NCI-H2081 (cell line): Measurements from ENCODE around the gene SNRPB2.
A peak's percentile ranks its signal among the peaks of the same experiment; 100 is the strongest.

Experiments
- DNase-seq, 2 experiments: peaks; one replicate each; lab custom pipeline; 2025; lab: John Stamatoyannopoulos, UW

The SNRPB2 gene

GRCh38 chr20:16732506-16733152, 2.8 kb downstream of the SNRPB2 start:
- no peak for DNase-seq

- no peak for DNase-seq
Observed at GRCh38 chr20:16740365-16741072, 10.7 kb downstream of the SNRPB2 start.

GRCh38 chr20:16744178-16744807, 14.5 kb downstream of the SNRPB2 start:
- DNase-seq, result no peak

GRCh38 chr20:16745204-16745603, 15.4 kb downstream of the SNRPB2 start:
- DNase-seq, result no peak

- peak in 1 of 2 experiments; percentile 5 for DNase-seq
Observed at GRCh38 chr20:16747291-16747811, 17.5 kb downstream of the SNRPB2 start.

- DNase-seq, result no peak
Observed at GRCh38 chr20:16748308-16748900, 18.6 kb downstream of the SNRPB2 start, which contains the start of gene OTOR. Gene OTOR, plus strand, starts transcription at chr20:16748358. Its CDS starts 44 bp downstream, at chr20:16748402.

GRCh38 chr20:16749573-16749972, 19.7 kb downstream of the SNRPB2 start:
- no peak for DNase-seq

- DNase-seq, result no peak
Observed at GRCh38 chr20:16752082-16752481, 22.3 kb downstream of the SNRPB2 start.

- DNase-seq, result no peak
Observed at GRCh38 chr20:16752901-16753300, 23.1 kb downstream of the SNRPB2 start.

GRCh38 chr20:16758454-16759180, 28.8 kb downstream of the SNRPB2 start:
- no peak for DNase-seq

GRCh38 chr20:16759181-16759563, 29.3 kb downstream of the SNRPB2 start:
- DNase-seq, result no peak

GRCh38 chr20:16760431-16761304, 30.8 kb downstream of the SNRPB2 start:
- DNase-seq, result no peak

GRCh38 chr20:16761305-16761829, 31.5 kb downstream of the SNRPB2 start:
- peak; percentile 59 to 67 for DNase-seq

GRCh38 chr20:16764560-16764959, 34.7 kb downstream of the SNRPB2 start:
- no peak for DNase-seq

- DNase-seq, result no peak
Observed at GRCh38 chr20:16771213-16771612, 41.4 kb downstream of the SNRPB2 start.

- no peak for DNase-seq
Observed at GRCh38 chr20:16775961-16776360, 46.1 kb downstream of the SNRPB2 start.

- no peak for DNase-seq
Observed at GRCh38 chr20:16777126-16777525, 47.3 kb downstream of the SNRPB2 start.

GRCh38 chr20:16778159-16778558, 48.3 kb downstream of the SNRPB2 start:
- no peak for DNase-seq

GRCh38 chr20:16781496-16781895, 51.7 kb downstream of the SNRPB2 start:
- DNase-seq, result no peak

- DNase-seq, result no peak
Observed at GRCh38 chr20:16785226-16785625, 55.4 kb downstream of the SNRPB2 start.
